ENCODE data around the gene MT4. TPM values are rescaled to one million over a fixed set of nuclear protein-coding genes. Genes with fewer than 3 reads are reported as not detected.

The MT4 gene
- polyA plus RNA-seq, 1 donor, result not detected

- Histone ChIP-seq H3K4me1 (ENCODE audit: control insufficient read depth, insufficient read depth, low read length) (peaks cover 28% of the 10 kb centered on the region), H3K4me3 (ENCODE audit: low read length) (peak overlapping the region; percentile 80), H3K27ac (ENCODE audit: low read length) (peak overlapping the region; percentile 39), H3K27me3 (ENCODE audit: control insufficient read depth, insufficient read depth, low read length) (no peaks in the 10 kb centered on the region), H3K36me3 (ENCODE audit: control insufficient read depth, insufficient read depth, low read length) (no peaks in the 10 kb centered on the region), H3K9me3 (ENCODE audit: control insufficient read depth, low read depth, low read length) (no peaks in the 10 kb centered on the region)
- peak; percentile 87 to 91 for DNase-seq
- WGBS (ENCODE audit: insufficient coverage, low lambda C conversion rate), result 0% methylated on average over 1 of the region's 6 CpGs
Measured at GRCh38 chr16:56609463-56609921, 44.6 kb downstream of the MT4 start.

- WGBS (ENCODE audit: insufficient coverage, low lambda C conversion rate), result no CpG with 5 or more reads among the region's 10 CpGs
Measured at GRCh38 chr16:56610017-56610608, 45.2 kb downstream of the MT4 start.

GRCh38 chr16:56610609-56611111 lies 45.8 kb downstream of the MT4 start:
- no peak overlapping the region for H3K4me3 ChIP-seq (ENCODE audit: low read length)

More at GRCh38 chr16:56610017-56610608, 45.2 kb downstream of the MT4 start:
- peak overlapping the region; percentile 39 for H3K27ac ChIP-seq (ENCODE audit: low read length)
- no peaks in the 10 kb centered on the region for H3K9me3 ChIP-seq (ENCODE audit: control insufficient read depth, low read depth, low read length)
- no peaks in the 10 kb centered on the region for H3K27me3 ChIP-seq (ENCODE audit: control insufficient read depth, insufficient read depth, low read length)
- peak overlapping the region; percentile 80 for H3K4me3 ChIP-seq (ENCODE audit: low read length)
- H3K4me1 ChIP-seq (ENCODE audit: control insufficient read depth, insufficient read depth, low read length), result peaks cover 28% of the 10 kb centered on the region
- peak in 1 of 2 donors; percentile 35 for DNase-seq
- H3K36me3 ChIP-seq (ENCODE audit: control insufficient read depth, insufficient read depth, low read length), result no peaks in the 10 kb centered on the region

GRCh38 chr16:56611281-56611833 lies 46.5 kb downstream of the MT4 start:
- DNase-seq, result no peak
- peaks cover 28% of the 10 kb centered on the region for H3K4me1 ChIP-seq (ENCODE audit: control insufficient read depth, insufficient read depth, low read length)
- no peaks in the 10 kb centered on the region for H3K27me3 ChIP-seq (ENCODE audit: control insufficient read depth, insufficient read depth, low read length)
- H3K9me3 ChIP-seq (ENCODE audit: control insufficient read depth, low read depth, low read length), result no peaks in the 10 kb centered on the region
- WGBS (ENCODE audit: insufficient coverage, low lambda C conversion rate), result no CpG with 5 or more reads among the region's 2 CpGs
- H3K4me3 ChIP-seq (ENCODE audit: low read length), result no peak overlapping the region
- H3K36me3 ChIP-seq (ENCODE audit: control insufficient read depth, insufficient read depth, low read length), result no peaks in the 10 kb centered on the region
- H3K27ac ChIP-seq (ENCODE audit: low read length), result no peak overlapping the region

More at GRCh38 chr16:56610609-56611111, 45.8 kb downstream of the MT4 start:
- WGBS (ENCODE audit: insufficient coverage, low lambda C conversion rate), result no CpG with 5 or more reads among the region's 2 CpGs
- H3K36me3 ChIP-seq (ENCODE audit: control insufficient read depth, insufficient read depth, low read length), result no peaks in the 10 kb centered on the region
- peaks cover 28% of the 10 kb centered on the region for H3K4me1 ChIP-seq (ENCODE audit: control insufficient read depth, insufficient read depth, low read length)
- no peaks in the 10 kb centered on the region for H3K27me3 ChIP-seq (ENCODE audit: control insufficient read depth, insufficient read depth, low read length)
- DNase-seq, result peak in 1 of 2 donors; percentile 23
- peak overlapping the region; percentile 39 for H3K27ac ChIP-seq (ENCODE audit: low read length)
- no peaks in the 10 kb centered on the region for H3K9me3 ChIP-seq (ENCODE audit: control insufficient read depth, low read depth, low read length)

DNA sequence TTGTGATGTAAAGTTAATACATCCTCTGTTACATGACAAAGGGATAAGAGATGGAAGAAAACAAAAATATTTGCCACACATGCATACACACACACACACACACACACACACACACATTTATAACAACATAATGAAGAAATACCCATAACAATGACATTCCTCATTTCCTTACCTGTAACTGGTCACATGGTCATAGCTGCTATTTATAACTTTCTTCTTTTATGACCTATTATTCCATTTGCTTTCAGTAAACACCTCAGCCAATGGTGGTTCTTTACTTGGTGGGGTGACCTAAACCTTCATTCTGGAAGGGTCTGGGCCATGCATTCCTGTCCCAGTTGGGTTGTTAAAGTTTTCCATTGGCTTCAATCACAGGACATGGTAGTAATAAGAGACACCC lies 48.8 kb downstream of the MT4 start:
- no peak for DNase-seq
- Histone ChIP-seq H3K4me3 (ENCODE audit: low read length) (no peak overlapping the region), H3K9me3 (ENCODE audit: control insufficient read depth, low read depth, low read length) (no peaks in the 10 kb centered on the region), H3K27me3 (ENCODE audit: control insufficient read depth, insufficient read depth, low read length) (peaks cover 16% of the 10 kb centered on the region), H3K4me1 (ENCODE audit: control insufficient read depth, insufficient read depth, low read length) (peaks cover 13% of the 10 kb centered on the region), H3K36me3 (ENCODE audit: control insufficient read depth, insufficient read depth, low read length) (no peaks in the 10 kb centered on the region), H3K27ac (ENCODE audit: low read length) (no peak overlapping the region)

- Histone ChIP-seq H3K36me3 (ENCODE audit: control insufficient read depth, insufficient read depth, low read length) (no peaks in the 10 kb centered on the region), H3K27me3 (ENCODE audit: control insufficient read depth, insufficient read depth, low read length) (peaks cover 22% of the 10 kb centered on the region), H3K4me1 (ENCODE audit: control insufficient read depth, insufficient read depth, low read length) (peaks cover 5% of the 10 kb centered on the region), H3K4me3 (ENCODE audit: low read length) (no peak overlapping the region), H3K27ac (ENCODE audit: low read length) (no peak overlapping the region), H3K9me3 (ENCODE audit: control insufficient read depth, low read depth, low read length) (no peaks in the 10 kb centered on the region)
- DNase-seq, result no peak
Measured at GRCh38 chr16:56614549-56614991, 49.7 kb downstream of the MT4 start.

DNA sequence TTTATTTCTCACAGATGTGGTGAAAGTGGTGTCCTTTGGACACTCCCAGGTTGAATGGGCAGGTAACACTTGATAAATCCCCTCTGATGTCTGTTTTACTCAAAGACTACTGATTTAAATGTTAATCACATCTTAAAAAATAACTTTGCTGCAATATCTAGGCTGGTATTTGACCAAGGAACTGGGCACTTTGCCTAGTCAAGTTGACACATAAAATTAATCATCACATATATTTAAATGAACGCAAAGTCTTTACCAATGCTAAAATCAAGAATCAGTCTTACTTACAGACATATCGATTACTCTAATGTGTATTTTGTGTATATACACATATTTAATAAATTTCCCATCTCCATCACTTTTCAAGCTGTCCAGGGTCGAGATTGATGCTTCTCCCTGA lies 50.5 kb downstream of the MT4 start:
- H3K4me1 ChIP-seq (ENCODE audit: control insufficient read depth, insufficient read depth, low read length), result peaks cover 1% of the 10 kb centered on the region
- 100% methylated on average over 1 of the region's 3 CpGs for WGBS (ENCODE audit: insufficient coverage, low lambda C conversion rate)
- DNase-seq, result no peak
- no peaks in the 10 kb centered on the region for H3K9me3 ChIP-seq (ENCODE audit: control insufficient read depth, low read depth, low read length)
- no peak overlapping the region for H3K4me3 ChIP-seq (ENCODE audit: low read length)
- peaks cover 22% of the 10 kb centered on the region for H3K27me3 ChIP-seq (ENCODE audit: control insufficient read depth, insufficient read depth, low read length)
- no peak overlapping the region for H3K27ac ChIP-seq (ENCODE audit: low read length)
- H3K36me3 ChIP-seq (ENCODE audit: control insufficient read depth, insufficient read depth, low read length), result no peaks in the 10 kb centered on the region

DNA sequence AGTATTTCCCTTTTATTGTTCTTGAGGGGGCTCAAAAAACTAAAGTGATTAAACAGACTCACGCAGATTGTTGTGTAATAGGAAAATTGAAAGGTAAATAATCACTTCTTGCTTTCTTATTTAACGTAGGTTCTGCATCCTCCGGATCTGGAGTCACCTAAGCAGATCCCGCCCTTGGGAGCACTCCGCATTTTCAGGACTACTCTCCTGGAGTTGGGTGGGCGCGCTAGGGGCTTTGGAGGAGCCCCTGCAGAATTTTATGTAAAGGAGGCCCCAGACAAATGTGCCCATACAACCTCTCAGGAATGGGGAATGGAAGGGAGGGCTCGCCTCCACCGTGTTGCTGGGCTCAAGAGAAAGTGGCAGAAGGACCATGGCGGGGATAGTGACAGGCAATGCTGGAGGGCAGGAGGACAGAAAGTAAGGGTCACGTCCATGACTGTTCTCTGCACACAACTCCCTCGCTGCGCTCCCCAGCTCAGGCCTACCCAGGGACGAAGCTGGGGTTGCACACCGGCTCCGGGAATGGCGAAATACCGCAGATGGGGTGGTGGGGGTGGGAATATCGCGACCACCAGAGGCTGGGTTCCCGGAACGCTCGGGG lies 51.8 kb downstream of the MT4 start:
- Histone ChIP-seq H3K9me3 (ENCODE audit: control insufficient read depth, low read depth, low read length) (no peaks in the 10 kb centered on the region), H3K27me3 (ENCODE audit: control insufficient read depth, insufficient read depth, low read length) (peaks cover 22% of the 10 kb centered on the region), H3K4me1 (ENCODE audit: control insufficient read depth, insufficient read depth, low read length) (peaks cover 3% of the 10 kb centered on the region), H3K4me3 (ENCODE audit: low read length) (peak overlapping the region; percentile 27), H3K27ac (ENCODE audit: low read length) (no peak overlapping the region), H3K36me3 (ENCODE audit: control insufficient read depth, insufficient read depth, low read length) (no peaks in the 10 kb centered on the region)
- DNase-seq, result no peak
- WGBS (ENCODE audit: insufficient coverage, low lambda C conversion rate), result no CpG with 5 or more reads among the region's 23 CpGs

GRCh38 chr16:56617212-56618085 lies 52.6 kb downstream of the MT4 start:
- no peaks in the 10 kb centered on the region for H3K36me3 ChIP-seq (ENCODE audit: control insufficient read depth, insufficient read depth, low read length)
- WGBS (ENCODE audit: insufficient coverage, low lambda C conversion rate), result no CpG with 5 or more reads among the region's 41 CpGs
- H3K27me3 ChIP-seq (ENCODE audit: control insufficient read depth, insufficient read depth, low read length), result peaks cover 22% of the 10 kb centered on the region
- DNase-seq, result peak; percentile 51 to 74
- H3K27ac ChIP-seq (ENCODE audit: low read length), result no peak overlapping the region
- peak overlapping the region; percentile 27 for H3K4me3 ChIP-seq (ENCODE audit: low read length)
- peaks cover 3% of the 10 kb centered on the region for H3K4me1 ChIP-seq (ENCODE audit: control insufficient read depth, insufficient read depth, low read length)
- H3K9me3 ChIP-seq (ENCODE audit: control insufficient read depth, low read depth, low read length), result no peaks in the 10 kb centered on the region

GRCh38 chr16:56618138-56618537 lies 53.3 kb downstream of the MT4 start:
- no CpG with 5 or more reads among the region's 6 CpGs for WGBS (ENCODE audit: insufficient coverage, low lambda C conversion rate)
- Histone ChIP-seq H3K36me3 (ENCODE audit: control insufficient read depth, insufficient read depth, low read length) (no peaks in the 10 kb centered on the region), H3K27me3 (ENCODE audit: control insufficient read depth, insufficient read depth, low read length) (peaks cover 22% of the 10 kb centered on the region), H3K4me3 (ENCODE audit: low read length) (no peak overlapping the region), H3K9me3 (ENCODE audit: control insufficient read depth, low read depth, low read length) (no peaks in the 10 kb centered on the region), H3K27ac (ENCODE audit: low read length) (no peak overlapping the region), H3K4me1 (ENCODE audit: control insufficient read depth, insufficient read depth, low read length) (peaks cover 3% of the 10 kb centered on the region)
- no peak for DNase-seq
